Measurements from ENCODE around the gene CPE.
A peak's percentile ranks its signal among the peaks of the same experiment; 100 is the strongest.
"Not testable (repeated sequence)": the region's sequence is repeated elsewhere in the genome, so short reads cannot be mapped to it uniquely, and the experiment has no call there.

CPE gene

DNA sequence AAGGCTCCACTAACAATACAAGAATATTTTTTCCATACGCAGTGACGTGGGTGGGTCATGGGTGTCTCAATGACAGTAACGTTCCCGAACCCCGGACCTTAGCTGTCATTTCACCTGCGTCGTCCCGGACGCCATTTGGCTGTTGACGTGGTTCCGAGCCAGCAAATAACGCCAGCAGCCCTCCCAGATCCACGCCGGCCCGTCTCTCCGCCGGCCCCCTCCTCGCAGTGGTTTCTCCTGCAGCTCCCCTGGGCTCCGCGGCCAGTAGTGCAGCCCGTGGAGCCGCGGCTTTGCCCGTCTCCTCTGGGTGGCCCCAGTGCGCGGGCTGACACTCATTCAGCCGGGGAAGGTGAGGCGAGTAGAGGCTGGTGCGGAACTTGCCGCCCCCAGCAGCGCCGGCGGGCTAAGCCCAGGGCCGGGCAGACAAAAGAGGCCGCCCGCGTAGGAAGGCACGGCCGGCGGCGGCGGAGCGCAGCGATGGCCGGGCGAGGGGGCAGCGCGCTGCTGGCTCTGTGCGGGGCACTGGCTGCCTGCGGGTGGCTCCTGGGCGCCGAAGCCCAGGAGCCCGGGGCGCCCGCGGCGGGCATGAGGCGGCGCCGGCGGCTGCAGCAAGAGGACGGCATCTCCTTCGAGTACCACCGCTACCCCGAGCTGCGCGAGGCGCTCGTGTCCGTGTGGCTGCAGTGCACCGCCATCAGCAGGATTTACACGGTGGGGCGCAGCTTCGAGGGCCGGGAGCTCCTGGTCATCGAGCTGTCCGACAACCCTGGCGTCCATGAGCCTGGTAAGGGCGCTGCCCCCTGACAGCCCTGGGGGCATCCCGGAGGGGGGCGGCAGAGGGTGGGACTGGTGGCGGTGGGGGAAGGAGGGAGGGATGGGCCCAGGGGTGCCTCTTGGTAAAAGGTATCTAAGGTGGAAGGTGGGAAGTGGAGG, at the start of gene CPE:
Gene CPE, plus strand, starts transcription at position 264 of the 933 bp plus-strand sequence. Its CDS starts 214 bp downstream, at position 478.
- Mint-ChIP-seq H3K27ac (no peak within 1 kb of the TSS), H3K27me3 (peaks cover 64% of the 10 kb centered on the region), H3K9me3 (no peaks in the 10 kb centered on the region), H3K4me3 (peak within 1 kb of the TSS; percentile 63), H3K36me3 (ENCODE audit: low read depth) (no peaks in the 10 kb centered on the region), H3K4me1 (peaks cover 4% of the 10 kb centered on the region)
- DNase-seq = peak; percentile 66
- peak; percentile 98 for ATAC-seq

- Mint-ChIP-seq H3K27me3 (no peaks in the 10 kb centered on the region), H3K36me3 (ENCODE audit: low read depth) (peaks cover 23% of the 10 kb centered on the region), H3K9me3 (no peaks in the 10 kb centered on the region), H3K4me1 (peaks cover 31% of the 10 kb centered on the region), H3K4me3 (peak overlapping the region; percentile 27), H3K27ac (peak overlapping the region; percentile 55)
- DNase-seq (no peak), ATAC-seq (no peak)
Observed at GRCh38 chr4:165330071-165330470, 48.7 kb upstream of the CPE start.

- ATAC-seq (no peak), DNase-seq (no peak)
- H3K9me3 Mint-ChIP-seq = no peaks in the 10 kb centered on the region
- H3K27me3 Mint-ChIP-seq = no peaks in the 10 kb centered on the region
- peaks cover 27% of the 10 kb centered on the region for H3K36me3 Mint-ChIP-seq (ENCODE audit: low read depth)
- peak overlapping the region; percentile 27 for H3K4me3 Mint-ChIP-seq
- peak overlapping the region; percentile 55 for H3K27ac Mint-ChIP-seq
- H3K4me1 Mint-ChIP-seq = peaks cover 31% of the 10 kb centered on the region
Observed at GRCh38 chr4:165330666-165331065, 48.1 kb upstream of the CPE start.

DNA sequence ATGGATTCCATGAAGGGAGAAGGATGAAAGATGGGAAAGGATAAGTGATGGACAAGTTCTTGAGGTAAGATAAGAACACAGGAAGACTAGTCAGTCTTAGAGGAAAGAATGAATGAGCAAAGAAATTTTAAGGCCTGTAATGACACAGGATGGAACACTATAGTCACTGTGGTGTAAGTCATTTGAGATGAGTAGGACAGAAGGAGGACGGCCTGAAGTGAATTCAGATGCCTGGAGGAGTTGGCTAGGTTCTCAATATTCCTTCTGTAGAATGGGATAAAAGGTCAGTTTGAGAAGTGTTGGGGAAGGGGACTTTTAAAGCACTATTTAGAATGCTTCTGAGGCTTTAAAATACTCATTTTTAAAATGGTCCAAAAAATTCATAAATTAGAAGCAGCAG, 47.4 kb upstream of the CPE start:
- H3K27ac Mint-ChIP-seq = peak overlapping the region; percentile 55
- DNase-seq = no peak

DNA sequence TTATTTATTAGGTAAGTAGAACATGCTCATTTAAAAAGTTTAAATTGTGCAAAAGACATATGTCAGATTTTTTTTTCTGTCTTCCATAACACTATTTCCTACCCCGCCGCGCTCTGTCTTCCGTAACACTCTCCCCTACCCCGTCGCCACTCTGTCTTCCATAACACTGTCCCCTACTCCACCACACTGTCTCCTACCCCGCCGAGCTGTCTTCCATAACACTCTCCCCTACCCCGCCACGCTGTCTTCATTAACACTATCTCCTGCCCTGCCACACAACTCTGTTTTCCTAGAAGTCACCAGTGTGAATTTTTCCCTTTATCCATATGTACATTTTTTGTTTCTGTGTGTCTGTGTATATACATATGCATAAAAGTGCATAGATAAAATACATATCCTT, 47.0 kb upstream of the CPE start:
- Mint-ChIP-seq H3K4me1 (peaks cover 31% of the 10 kb centered on the region), H3K27me3 (no peaks in the 10 kb centered on the region), H3K36me3 (ENCODE audit: low read depth) (peaks cover 27% of the 10 kb centered on the region), H3K9me3 (no peaks in the 10 kb centered on the region), H3K27ac (peak overlapping the region; percentile 35), H3K4me3 (peak overlapping the region; percentile 10)
- DNase-seq (no peak), ATAC-seq (no peak)

More for the DNA sequence above, 47.4 kb upstream of the CPE start:
- H3K4me3 Mint-ChIP-seq = peak overlapping the region; percentile 27
- H3K4me1 Mint-ChIP-seq = peaks cover 31% of the 10 kb centered on the region
- no peaks in the 10 kb centered on the region for H3K9me3 Mint-ChIP-seq
- H3K36me3 Mint-ChIP-seq (ENCODE audit: low read depth) = peaks cover 27% of the 10 kb centered on the region
- no peak for ATAC-seq
- H3K27me3 Mint-ChIP-seq = no peaks in the 10 kb centered on the region

DNA sequence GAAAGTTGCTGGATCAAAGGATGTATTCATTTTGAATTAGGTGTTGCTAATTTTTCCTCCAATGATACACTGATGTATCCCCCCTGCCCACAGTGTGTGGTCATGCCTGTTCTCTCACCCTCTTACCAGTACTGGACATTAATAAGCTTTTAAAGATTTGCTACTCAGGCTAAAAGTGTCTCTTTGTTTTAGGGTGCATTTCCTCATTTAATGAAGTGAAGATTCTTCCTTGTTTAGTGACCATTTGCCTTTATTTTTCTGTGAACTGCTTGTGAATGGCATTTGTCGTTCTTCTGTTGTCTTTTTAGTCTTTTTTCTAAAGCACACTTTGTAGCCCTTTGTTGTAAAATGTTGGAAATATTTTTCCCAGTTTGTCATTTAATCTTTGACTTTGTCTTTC, 46.3 kb upstream of the CPE start:
- H3K36me3 Mint-ChIP-seq (ENCODE audit: low read depth) = peaks cover 29% of the 10 kb centered on the region

DNA sequence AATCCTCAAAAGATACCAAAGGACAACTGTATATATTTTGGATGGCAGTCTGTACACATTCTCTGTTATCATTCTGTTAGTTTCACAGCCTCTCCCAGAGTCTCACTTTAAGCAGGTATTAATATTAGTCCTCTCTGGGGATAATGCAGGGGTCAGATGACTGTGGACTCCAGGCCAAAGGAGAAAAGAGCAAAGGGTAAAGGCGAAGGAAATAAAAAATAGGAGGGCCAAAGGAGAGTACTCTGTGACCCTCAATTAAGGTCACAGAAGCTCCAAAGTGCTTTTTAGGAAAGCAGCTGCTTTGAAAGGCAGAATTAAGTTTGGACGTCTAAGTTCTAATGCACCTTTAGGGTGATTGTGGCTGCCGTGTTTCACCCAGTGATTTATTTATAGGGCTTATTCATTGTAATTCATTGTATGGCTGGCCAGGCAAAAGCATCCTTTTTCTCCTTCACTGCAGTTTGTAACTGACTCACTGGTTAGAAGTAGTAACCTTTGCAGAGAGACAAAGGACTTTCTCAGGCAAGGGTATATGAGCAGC, 43.6 kb upstream of the CPE start:
- peak overlapping the region; percentile 1 for H3K27ac Mint-ChIP-seq
- DNase-seq (no peak), ATAC-seq (no peak)
- peaks cover 26% of the 10 kb centered on the region for H3K4me1 Mint-ChIP-seq
- no peak overlapping the region for H3K4me3 Mint-ChIP-seq
- peaks cover 44% of the 10 kb centered on the region for H3K36me3 Mint-ChIP-seq (ENCODE audit: low read depth)
- no peaks in the 10 kb centered on the region for H3K9me3 Mint-ChIP-seq
- no peaks in the 10 kb centered on the region for H3K27me3 Mint-ChIP-seq

More for the DNA sequence above, 46.3 kb upstream of the CPE start:
- H3K27me3 Mint-ChIP-seq = no peaks in the 10 kb centered on the region
- H3K9me3 Mint-ChIP-seq = no peaks in the 10 kb centered on the region
- H3K4me1 Mint-ChIP-seq = peaks cover 31% of the 10 kb centered on the region
- ATAC-seq (no peak), DNase-seq (no peak)
- no peak overlapping the region for H3K27ac Mint-ChIP-seq
- H3K4me3 Mint-ChIP-seq = no peak overlapping the region

- DNase-seq = no peak
- no peaks in the 10 kb centered on the region for H3K9me3 Mint-ChIP-seq
- H3K4me3 Mint-ChIP-seq = no peak overlapping the region
- no peak for ATAC-seq
- H3K27me3 Mint-ChIP-seq = no peaks in the 10 kb centered on the region
- no peak overlapping the region for H3K27ac Mint-ChIP-seq
- peaks cover 45% of the 10 kb centered on the region for H3K36me3 Mint-ChIP-seq (ENCODE audit: low read depth)
- peaks cover 11% of the 10 kb centered on the region for H3K4me1 Mint-ChIP-seq
Observed at GRCh38 chr4:165336743-165337142, 42.1 kb upstream of the CPE start.

DNA sequence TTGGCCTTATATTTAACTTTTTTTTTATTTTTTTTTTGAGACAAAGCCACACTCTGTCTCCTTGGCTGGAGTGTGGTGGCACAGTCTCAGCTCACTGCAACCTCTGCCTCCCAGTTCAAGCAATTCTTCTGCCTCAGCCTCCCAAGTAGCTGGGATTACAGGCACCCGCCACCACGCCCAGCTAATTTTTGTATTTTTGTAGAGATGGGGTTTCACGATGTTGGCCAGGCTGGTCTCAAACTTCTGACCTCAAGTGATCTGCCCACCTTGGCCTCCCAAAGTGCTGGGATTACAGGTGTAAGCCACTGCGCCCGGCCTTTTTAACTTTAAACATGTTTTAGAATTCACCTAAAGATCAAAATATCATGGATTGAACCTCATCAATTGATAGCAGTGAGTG, 36.5 kb upstream of the CPE start:
- not testable (repeated sequence) for DNase-seq, H3K4me3 Mint-ChIP-seq, H3K27me3 Mint-ChIP-seq, H3K4me1 Mint-ChIP-seq, H3K27ac Mint-ChIP-seq, ATAC-seq, H3K9me3 Mint-ChIP-seq
- H3K36me3 Mint-ChIP-seq (ENCODE audit: low read depth) = peaks cover 27% of the 10 kb centered on the region

GRCh38 chr4:165343353-165344191, 35.2 kb upstream of the CPE start:
- peaks cover 20% of the 10 kb centered on the region for H3K36me3 Mint-ChIP-seq (ENCODE audit: low read depth)
- H3K4me1 Mint-ChIP-seq = no peaks in the 10 kb centered on the region
- H3K27ac Mint-ChIP-seq = no peak overlapping the region
- ATAC-seq = no peak
- no peak overlapping the region for H3K4me3 Mint-ChIP-seq
- H3K9me3 Mint-ChIP-seq = no peaks in the 10 kb centered on the region
- H3K27me3 Mint-ChIP-seq = no peaks in the 10 kb centered on the region
- DNase-seq = no peak

DNA sequence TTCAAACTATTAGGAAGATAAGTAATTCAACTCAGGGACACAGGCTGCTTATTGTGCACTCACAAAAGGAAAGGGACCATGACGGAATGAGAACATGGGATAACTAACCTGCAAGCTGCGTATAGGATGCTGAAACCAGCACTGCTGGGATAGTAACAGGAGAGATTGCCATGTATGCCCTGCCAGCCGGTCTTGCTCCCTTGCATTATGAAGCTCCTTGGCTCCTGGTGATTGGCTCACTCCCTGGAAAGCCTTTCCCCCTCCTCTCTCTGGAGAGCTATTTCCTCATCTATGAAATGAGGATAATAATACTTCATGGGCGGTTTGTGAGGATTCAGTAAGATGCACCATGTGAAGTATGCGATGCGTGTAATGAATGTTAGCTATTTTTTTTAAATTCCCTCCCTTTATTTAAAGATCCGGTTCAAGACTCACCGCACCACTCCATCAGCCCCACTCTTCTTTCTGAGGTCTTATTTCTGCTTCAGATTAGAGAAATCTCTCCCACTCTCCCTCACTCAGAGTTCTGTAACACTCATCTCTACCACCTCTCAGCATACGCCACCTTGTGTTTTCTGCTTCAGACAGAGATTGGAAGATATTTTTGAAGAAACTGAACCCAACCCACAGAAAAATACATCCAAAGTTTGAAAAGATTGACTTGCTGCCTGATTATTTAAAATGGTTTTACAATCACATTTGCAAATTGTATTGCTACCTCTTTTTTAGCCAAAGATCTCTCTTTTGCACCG, 33.0 kb upstream of the CPE start:
- peaks cover 8% of the 10 kb centered on the region for H3K36me3 Mint-ChIP-seq (ENCODE audit: low read depth)
- H3K27me3 Mint-ChIP-seq = no peaks in the 10 kb centered on the region
- no peak overlapping the region for H3K27ac Mint-ChIP-seq

DNA sequence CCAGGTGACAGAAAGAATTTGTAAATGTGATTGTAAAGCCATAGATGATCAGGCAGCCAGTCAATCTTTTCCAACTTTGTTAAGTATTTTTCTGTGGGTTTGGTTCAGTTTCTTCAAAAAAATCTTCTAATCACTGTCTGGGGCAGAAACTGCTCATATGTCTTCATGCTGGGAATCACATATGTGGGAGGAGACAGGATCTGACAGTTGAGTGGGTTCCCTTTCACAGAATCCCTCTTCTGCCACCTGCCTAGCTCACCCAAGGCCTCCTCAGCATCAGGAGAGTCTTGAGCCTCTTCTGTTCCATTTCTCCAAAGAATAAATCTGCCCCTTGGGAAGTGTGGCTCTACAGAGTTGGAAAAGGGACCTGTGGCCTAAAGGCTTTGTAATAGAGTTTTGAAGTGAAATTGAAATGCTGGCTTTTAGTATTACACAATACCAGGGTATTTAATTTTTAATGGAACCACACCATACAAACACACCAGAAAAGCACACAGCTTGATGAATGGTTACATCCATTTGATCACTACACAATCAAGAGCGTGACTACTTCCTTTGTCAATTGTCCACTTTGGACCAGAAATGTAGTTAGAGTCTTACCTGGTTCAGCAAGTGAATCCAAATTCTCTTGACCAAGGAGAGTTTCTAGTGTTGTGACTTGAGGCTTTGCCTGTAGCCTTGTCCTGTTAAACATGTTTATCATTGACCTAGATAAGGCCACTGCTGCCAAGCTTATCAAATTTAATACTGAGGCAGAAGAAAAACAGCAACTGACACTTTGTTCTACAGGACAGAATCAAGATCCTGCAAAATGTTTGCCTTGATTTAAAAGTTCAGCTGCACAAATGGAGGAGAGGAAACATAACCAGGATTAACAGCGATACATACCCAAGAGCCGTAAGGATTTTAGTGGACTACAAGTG, 30.9 kb upstream of the CPE start:
- no peaks in the 10 kb centered on the region for H3K9me3 Mint-ChIP-seq
- H3K4me1 Mint-ChIP-seq = no peaks in the 10 kb centered on the region
- DNase-seq (no peak), ATAC-seq (no peak)
- no peaks in the 10 kb centered on the region for H3K36me3 Mint-ChIP-seq (ENCODE audit: low read depth)
- no peak overlapping the region for H3K4me3 Mint-ChIP-seq
- H3K27me3 Mint-ChIP-seq = peaks cover 3% of the 10 kb centered on the region
- H3K27ac Mint-ChIP-seq = no peak overlapping the region

More for the DNA sequence above, 33.0 kb upstream of the CPE start:
- Mint-ChIP-seq H3K4me3 (no peak overlapping the region), H3K9me3 (no peaks in the 10 kb centered on the region), H3K4me1 (no peaks in the 10 kb centered on the region)
- ATAC-seq (no peak), DNase-seq (no peak)

DNA sequence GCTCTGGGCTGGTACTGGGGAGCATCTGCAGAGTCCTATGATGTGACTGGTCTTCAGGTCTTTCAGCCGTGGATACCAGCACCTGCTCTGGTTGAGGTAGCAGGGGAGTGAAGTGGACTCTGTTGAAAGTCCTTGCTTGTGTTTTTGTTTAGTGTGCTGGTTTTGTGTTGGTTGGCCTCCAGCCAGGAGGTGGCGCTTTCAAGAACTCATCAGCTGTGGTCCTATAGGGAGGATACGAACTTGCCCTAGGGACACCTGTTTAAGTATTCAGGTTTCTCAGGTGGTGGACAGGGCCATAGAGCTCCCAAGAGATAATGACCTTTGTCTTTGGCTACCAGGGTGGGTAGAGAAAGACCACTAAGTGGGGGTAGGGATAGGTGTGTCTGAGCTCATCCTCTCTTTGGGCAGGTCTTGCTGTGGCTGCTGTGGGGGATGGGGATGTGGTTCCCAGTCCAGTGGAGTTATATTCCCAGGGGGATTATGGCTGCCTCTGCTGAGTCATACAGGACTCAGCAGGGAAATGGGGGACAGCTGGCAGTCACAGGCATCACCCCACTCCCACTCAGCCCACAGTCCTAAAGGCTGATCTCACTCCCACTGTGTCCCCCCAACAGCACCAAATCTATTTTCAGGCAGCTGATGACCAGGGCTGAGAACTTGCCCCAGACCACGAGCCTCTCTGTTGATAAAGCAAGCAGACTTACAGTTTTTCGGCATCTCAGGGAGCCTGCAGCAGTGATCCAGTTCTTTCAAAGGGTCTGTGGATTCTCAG, 27.3 kb upstream of the CPE start:
- ATAC-seq (no peak), DNase-seq (no peak)
- Mint-ChIP-seq H3K36me3 (ENCODE audit: low read depth) (no peaks in the 10 kb centered on the region), H3K27me3 (peaks cover 10% of the 10 kb centered on the region), H3K9me3 (no peaks in the 10 kb centered on the region), H3K4me3 (no peak overlapping the region), H3K4me1 (no peaks in the 10 kb centered on the region), H3K27ac (no peak overlapping the region)

Data from activated naive CD8-positive, alpha-beta T cell treated with anti-CD3 and anti-CD28 coated beads, Interleukin-2, amount 50 U/mL, for 24 hours (primary cell).